K562 treated with DMSO at 1 percent for 4 hours (cell line): ENCODE measurements around the gene PCSK2. TPM values are rescaled to one million over a fixed set of nuclear protein-coding genes. Genes with fewer than 3 reads are reported as not detected.

ENCODE experiments used
- total RNA-seq: library from RNA; unstranded; fragments of 300-600 nt; gene quantifications from 2 replicates; pipeline ENCODE4 v1.2.3, GENCODE V29; 2022; ENCODE audit not compliant: insufficient read depth

PCSK2 gene
- not detected in 2 replicates for total RNA-seq

GRCh38 chr20:17226410-17227218, at the start of gene PCSK2:
PCSK2 (plus strand) TSS chr20:17227040; CDS start chr20:17227306, 266 bp downstream.

GRCh38 chr20:17530716-17531664, 304.1 kb downstream of the PCSK2 start, which contains the start of gene BFSP1:
BFSP1 (minus strand) TSS chr20:17531379; CDS start chr20:17531329, 50 bp downstream.

